Neutrophil (primary cell): ENCODE data around the gene PKP3.
"Not testable (repeated sequence)": the region's sequence is repeated elsewhere in the genome, so short reads cannot be mapped to it uniquely, and the experiment has no call there.

Experiments
- H3K27ac ChIP-seq: fragments of 200-600 bp; sonication (generic); 2 replicates; pipeline ENCODE4 v1.5.1; 2016; ENCODE audit warnings: mild to moderate bottlenecking, moderate library complexity
- H3K27me3 ChIP-seq: fragments of 200-600 bp; sonication (generic); 2 replicates; pipeline ENCODE4 v1.6.0; 2016; ENCODE audit warnings: mild to moderate bottlenecking
- H3K36me3 ChIP-seq: fragments of 200-600 bp; sonication (generic); 2 replicates; pipeline ENCODE4 v1.5.1; 2017
- H3K4me1 ChIP-seq, 2 experiments: fragments of 200-600 bp in 1 of 2; sonication (generic) in 1 of 2; 1 replicate in 1 of 2; 2 replicates in 1 of 2; pipeline versions ENCODE4 v1.5.1 to v1.6.1; 2013 to 2016; ENCODE audit warnings: low read depth in 1 of 2, low read length in 1 of 2, mild to moderate bottlenecking in 1 of 2, moderate library complexity in 1 of 2; ENCODE audit not compliant: control insufficient read depth in 1 of 2, insufficient read depth in 1 of 2
- H3K4me3 ChIP-seq, 2 experiments: fragments of 200-600 bp in 1 of 2; sonication (generic) in 1 of 2; 1 replicate in 1 of 2; 2 replicates in 1 of 2; pipeline ENCODE4 v1.5.1; 2013 to 2016; ENCODE audit warnings: low read depth in 1 of 2, low read length in 1 of 2, mild to moderate bottlenecking in 1 of 2, moderate library complexity in 1 of 2
- H3K9me3 ChIP-seq: fragments of 200-600 bp; sonication (generic); 2 replicates; pipeline ENCODE4 v1.5.1; 2016
- TF ChIP-seq, protein P1 (sequence below): fragments of 200-600 bp; sonication (generic); IDR thresholded peaks from 2 replicates; pipeline ENCODE4 v1.5.1; 2016; ENCODE audit warnings: antibody characterized with exemption

Gene PKP3

DNA sequence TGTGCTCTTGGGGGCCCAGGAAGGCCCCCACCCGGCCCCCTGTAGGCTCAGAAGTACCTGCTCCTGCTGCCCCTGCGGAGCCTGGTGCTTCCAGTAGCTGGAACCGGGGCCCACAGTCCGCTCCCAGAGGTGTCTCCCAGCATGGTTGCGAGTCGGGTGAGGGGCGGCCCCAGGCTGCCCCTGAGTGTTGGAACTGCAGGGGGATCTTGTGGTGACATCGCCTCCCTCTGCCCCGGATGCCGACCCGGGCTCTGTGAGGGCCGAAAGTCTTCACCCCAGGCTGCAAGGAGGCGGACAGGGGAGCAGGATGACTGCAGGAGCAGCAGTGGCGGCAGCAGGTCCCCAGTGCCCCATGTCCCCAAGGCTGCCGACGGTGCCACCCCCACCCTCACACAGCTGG lies 9.5 kb upstream of the PKP3 start:
- no peak overlapping the region for H3K27ac ChIP-seq
- H3K9me3 ChIP-seq: peaks cover 5% of the 10 kb centered on the region
- H3K4me1 ChIP-seq: no peaks in the 10 kb centered on the region
- no peak overlapping the region for H3K4me3 ChIP-seq
- H3K36me3 ChIP-seq: no peaks in the 10 kb centered on the region
- TF ChIP-seq, protein P1, sequence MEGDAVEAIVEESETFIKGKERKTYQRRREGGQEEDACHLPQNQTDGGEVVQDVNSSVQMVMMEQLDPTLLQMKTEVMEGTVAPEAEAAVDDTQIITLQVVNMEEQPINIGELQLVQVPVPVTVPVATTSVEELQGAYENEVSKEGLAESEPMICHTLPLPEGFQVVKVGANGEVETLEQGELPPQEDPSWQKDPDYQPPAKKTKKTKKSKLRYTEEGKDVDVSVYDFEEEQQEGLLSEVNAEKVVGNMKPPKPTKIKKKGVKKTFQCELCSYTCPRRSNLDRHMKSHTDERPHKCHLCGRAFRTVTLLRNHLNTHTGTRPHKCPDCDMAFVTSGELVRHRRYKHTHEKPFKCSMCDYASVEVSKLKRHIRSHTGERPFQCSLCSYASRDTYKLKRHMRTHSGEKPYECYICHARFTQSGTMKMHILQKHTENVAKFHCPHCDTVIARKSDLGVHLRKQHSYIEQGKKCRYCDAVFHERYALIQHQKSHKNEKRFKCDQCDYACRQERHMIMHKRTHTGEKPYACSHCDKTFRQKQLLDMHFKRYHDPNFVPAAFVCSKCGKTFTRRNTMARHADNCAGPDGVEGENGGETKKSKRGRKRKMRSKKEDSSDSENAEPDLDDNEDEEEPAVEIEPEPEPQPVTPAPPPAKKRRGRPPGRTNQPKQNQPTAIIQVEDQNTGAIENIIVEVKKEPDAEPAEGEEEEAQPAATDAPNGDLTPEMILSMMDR: no peak
- H3K27me3 ChIP-seq: peaks cover 37% of the 10 kb centered on the region

DNA sequence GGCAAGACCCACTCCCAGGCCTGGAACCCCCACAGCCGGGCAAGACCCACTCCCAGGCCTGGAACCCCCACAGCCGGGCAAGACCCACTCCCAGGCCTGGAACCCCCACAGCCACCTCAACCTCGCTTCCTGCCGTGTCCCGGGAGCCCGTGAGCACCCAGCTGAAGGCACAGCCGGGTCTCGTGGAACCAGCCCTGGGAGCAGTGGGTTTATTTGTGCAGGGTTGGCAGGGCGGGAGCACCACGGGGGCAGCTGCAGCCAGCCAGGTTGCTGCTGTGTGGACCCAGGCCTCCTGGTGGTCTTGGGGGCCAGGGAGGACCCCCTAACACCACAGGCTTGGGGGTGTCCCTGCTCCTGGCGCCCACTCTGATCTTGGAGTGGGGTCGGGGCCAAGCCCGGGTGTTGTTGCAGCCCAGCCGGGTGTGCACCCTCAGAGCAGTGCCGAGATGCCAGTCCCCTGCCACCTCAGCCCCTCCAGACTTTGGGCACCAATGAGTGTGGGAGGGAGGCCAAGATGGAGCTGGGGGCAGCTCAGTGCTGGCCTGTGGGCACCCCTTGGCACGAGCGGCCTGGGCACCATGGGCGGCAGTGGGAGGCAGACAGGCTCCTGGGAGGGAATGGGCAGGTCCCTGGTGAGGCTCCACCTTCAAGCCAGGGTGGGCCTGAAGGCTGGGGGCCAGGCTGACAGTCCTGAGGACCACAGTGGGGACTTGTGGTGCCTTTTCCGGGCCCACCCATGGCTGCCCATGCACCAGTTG lies 8.2 kb upstream of the PKP3 start:
- Histone ChIP-seq H3K9me3 (peaks cover 5% of the 10 kb centered on the region), H3K4me1 (no peaks in the 10 kb centered on the region), H3K4me3 (no peak overlapping the region), H3K36me3 (no peaks in the 10 kb centered on the region), H3K27ac (no peak overlapping the region), H3K27me3 (peaks cover 37% of the 10 kb centered on the region)
- TF ChIP-seq, protein P1: no peak

DNA sequence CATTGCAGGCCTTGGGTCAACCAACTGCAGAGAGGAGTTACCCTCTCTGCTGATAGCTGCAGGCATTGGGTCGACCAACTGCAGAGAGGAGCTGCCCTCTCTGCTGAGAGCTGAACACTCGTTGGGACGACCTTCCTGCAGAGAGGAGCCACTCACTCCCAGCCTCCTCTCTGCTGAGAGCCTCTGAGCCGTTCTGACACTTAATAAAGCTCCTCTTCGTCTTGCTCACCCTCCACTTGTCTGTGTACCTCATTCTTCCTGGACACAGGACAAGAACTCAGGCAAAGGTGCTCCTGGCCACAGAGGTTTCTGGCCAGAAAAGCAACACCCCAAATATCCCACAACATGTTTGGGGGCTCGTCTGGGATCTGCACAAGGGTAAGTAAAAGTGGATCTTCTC lies 7.5 kb upstream of the PKP3 start:
- Histone ChIP-seq H3K36me3 (no peaks in the 10 kb centered on the region), H3K9me3 (peaks cover 5% of the 10 kb centered on the region), H3K27ac (no peak overlapping the region), H3K4me3 (no peak overlapping the region), H3K27me3 (peaks cover 36% of the 10 kb centered on the region), H3K4me1 (no peaks in the 10 kb centered on the region)
- TF ChIP-seq, protein P1: no peak

DNA sequence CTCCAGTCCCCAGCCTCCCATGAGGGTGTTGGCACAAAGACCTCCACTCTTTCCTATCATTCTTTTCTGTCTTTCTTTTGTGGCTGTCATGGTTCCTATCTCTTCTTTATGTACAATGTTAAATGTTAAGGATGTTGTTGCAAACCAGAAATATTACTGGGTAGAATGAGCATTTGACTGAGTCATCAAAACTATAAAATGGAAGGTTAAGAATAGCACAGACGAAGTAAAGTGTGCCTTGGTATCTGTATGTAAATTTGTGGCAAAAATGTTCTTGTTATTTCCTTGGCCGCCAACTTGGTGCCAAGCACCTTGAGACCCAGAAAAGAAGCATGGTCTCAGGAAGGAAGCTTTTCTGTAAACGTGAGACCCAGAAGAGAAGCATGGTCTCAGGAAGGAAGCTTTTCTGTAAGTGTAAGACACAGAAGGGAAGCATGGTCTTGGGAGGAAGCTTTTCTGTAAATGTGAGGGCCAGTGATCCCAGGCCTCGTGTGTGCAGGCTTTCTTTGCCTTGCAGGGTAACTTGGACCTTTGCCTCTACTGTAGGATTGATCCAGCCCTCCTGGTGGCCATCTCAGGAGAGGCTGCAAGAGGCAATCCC lies 6.7 kb upstream of the PKP3 start:
- H3K27ac ChIP-seq: no peak overlapping the region
- H3K9me3 ChIP-seq: peaks cover 5% of the 10 kb centered on the region
- H3K36me3 ChIP-seq: no peaks in the 10 kb centered on the region
- TF ChIP-seq, protein P1: no peak
- H3K4me1 ChIP-seq: no peaks in the 10 kb centered on the region
- H3K4me3 ChIP-seq: no peak overlapping the region
- peaks cover 28% of the 10 kb centered on the region for H3K27me3 ChIP-seq

DNA sequence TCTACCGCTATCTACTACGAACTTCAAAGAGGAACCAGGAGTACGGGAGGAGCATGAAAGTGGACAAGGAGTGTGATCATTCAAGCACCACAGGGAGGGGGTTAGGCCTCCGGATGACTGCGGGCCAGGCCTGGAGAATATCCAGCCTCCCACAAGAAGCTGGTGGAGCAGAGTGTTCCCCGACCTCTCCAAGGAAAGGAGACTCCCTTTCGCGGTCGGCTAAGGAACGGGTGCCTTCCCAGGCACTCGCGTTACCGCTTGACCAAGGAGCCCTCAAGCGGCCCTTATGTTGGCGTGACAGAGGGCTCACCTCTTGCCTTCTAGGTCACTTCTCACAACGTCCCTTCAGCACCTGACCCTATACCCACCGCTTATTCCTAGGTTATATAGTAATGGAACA lies 4.6 kb upstream of the PKP3 start:
- H3K27me3 ChIP-seq: peaks cover 14% of the 10 kb centered on the region
- H3K36me3 ChIP-seq, H3K27ac ChIP-seq: not testable (repeated sequence)

DNA sequence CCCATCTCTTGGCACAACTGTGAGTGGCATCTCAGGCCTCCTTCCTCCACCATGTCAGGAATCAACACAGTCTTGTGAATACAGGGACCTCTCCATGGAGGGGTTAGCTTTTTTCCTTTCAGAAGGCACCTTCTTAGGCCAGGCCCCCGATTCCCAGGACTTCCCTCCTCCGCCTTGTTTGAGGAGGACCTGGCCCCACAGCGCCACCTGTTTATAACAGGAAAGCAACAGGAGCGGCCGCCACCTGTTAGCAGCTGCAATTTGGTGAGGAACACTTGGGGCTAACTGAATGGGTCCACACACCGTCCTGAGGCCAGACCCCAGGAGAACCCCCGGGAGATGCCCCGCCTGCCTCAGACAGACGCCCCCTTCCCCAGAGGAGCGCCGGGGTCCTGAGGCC lies 3.8 kb upstream of the PKP3 start:
- no peaks in the 10 kb centered on the region for H3K4me1 ChIP-seq
- peaks cover 14% of the 10 kb centered on the region for H3K27me3 ChIP-seq
- H3K4me3 ChIP-seq: no peak overlapping the region
- no peaks in the 10 kb centered on the region for H3K36me3 ChIP-seq
- TF ChIP-seq, protein P1: no peak
- H3K9me3 ChIP-seq: peaks cover 5% of the 10 kb centered on the region
- no peak overlapping the region for H3K27ac ChIP-seq

More for the DNA sequence above, 4.6 kb upstream of the PKP3 start:
- H3K4me3 ChIP-seq, H3K9me3 ChIP-seq, H3K4me1 ChIP-seq: not testable (repeated sequence)
